SK-N-SH treated with all-trans-retinoic acid at 6 μM for 48 hours (cell line): ENCODE data around the gene ATP5PD.

Experiments used
- ATAC-seq: fragments of 200-7000 bp; cut with Tn5 transposase; 3 replicates; pipeline ENCODE4 v1.9.1; 2020; ENCODE audit warnings: mild to moderate bottlenecking, moderate library complexity
- ARNTL ChIP-seq: fragments of 450-650 bp; formaldehyde crosslinking; IDR thresholded peaks from 2 replicates; pipeline ENCODE4 v1.5.0; 2020; ENCODE audit warnings: low read depth, mild to moderate bottlenecking, moderate library complexity, borderline replicate concordance
- BACH2 ChIP-seq: fragments of 250-450 bp; sonication (Bioruptor Pico); IDR thresholded peaks from 2 replicates; pipeline ENCODE4 v1.9.0; 2021; ENCODE audit warnings: mild to moderate bottlenecking, borderline replicate concordance
- CREB5 ChIP-seq: fragments of 250-450 bp; sonication (Bioruptor Pico); IDR thresholded peaks from 2 replicates; pipeline ENCODE4 v1.5.1; 2020; ENCODE audit warnings: low read depth, mild to moderate bottlenecking, moderate library complexity
- CSDC2 ChIP-seq: fragments of 250-450 bp; sonication (Bioruptor Pico); IDR thresholded peaks from 2 replicates; pipeline ENCODE4 v1.5.0; 2020; ENCODE audit warnings: mild to moderate bottlenecking, moderate library complexity
- GLIS3 ChIP-seq: fragments of 250-450 bp; sonication (Bioruptor Pico); IDR thresholded peaks from 2 replicates; pipeline ENCODE4 v1.5.0; 2020; ENCODE audit warnings: mild to moderate bottlenecking, moderate library complexity
- ISL1 ChIP-seq: fragments of 250-450 bp; sonication (Bioruptor Pico); IDR thresholded peaks from 2 replicates; pipeline ENCODE4 v2.1.2; 2022; ENCODE audit warnings: mild to moderate bottlenecking, moderate library complexity
- OSR1 ChIP-seq: fragments of 250-450 bp; sonication (Bioruptor Pico); IDR thresholded peaks from 2 replicates; pipeline ENCODE4 v1.8.0; 2022; ENCODE audit warnings: moderate library complexity, mild to moderate bottlenecking, inconsistent platforms
- RARB ChIP-seq: fragments of 250-450 bp; sonication (Bioruptor Pico); IDR thresholded peaks from 2 replicates; pipeline ENCODE4 v1.8.0; 2021; ENCODE audit warnings: mild to moderate bottlenecking, moderate library complexity
- SNAI2 ChIP-seq: fragments of 250-450 bp; sonication (Bioruptor Pico); IDR thresholded peaks from 2 replicates; pipeline ENCODE4 v1.5.0; 2020; ENCODE audit warnings: mild to moderate bottlenecking, moderate library complexity
- TOX ChIP-seq: fragments of 250-450 bp; sonication (Bioruptor Pico); IDR thresholded peaks from 2 replicates; pipeline ENCODE4 v1.8.0; 2021; ENCODE audit warnings: mild to moderate bottlenecking, moderate library complexity, borderline replicate concordance
- TSHZ2 ChIP-seq: fragments of 250-450 bp; sonication (Bioruptor Pico); IDR thresholded peaks from 2 replicates; pipeline ENCODE4 v1.5.0; 2020; ENCODE audit warnings: mild to moderate bottlenecking, moderate library complexity
- ZC3H10 ChIP-seq: fragments of 250-450 bp; sonication (Bioruptor Pico); IDR thresholded peaks from 2 replicates; pipeline ENCODE4 v1.5.1; 2021; ENCODE audit warnings: mild to moderate bottlenecking, moderate library complexity
- ZNF565 ChIP-seq: fragments of 450-650 bp; formaldehyde crosslinking; conservative IDR thresholded peaks from 2 replicates; pipeline ENCODE4 v1.5.0; 2020; ENCODE audit warnings: low read depth, mild to moderate bottlenecking, moderate library complexity
- ZNF70 ChIP-seq: fragments of 450-650 bp; formaldehyde crosslinking; IDR thresholded peaks from 2 replicates; pipeline ENCODE4 v1.5.0; 2020; ENCODE audit warnings: mild to moderate bottlenecking, moderate library complexity
- ZNF8 ChIP-seq: fragments of 450-650 bp; formaldehyde crosslinking; IDR thresholded peaks from 2 replicates; pipeline ENCODE4 v1.5.0; 2020; ENCODE audit warnings: mild to moderate bottlenecking, moderate library complexity
- TF ChIP-seq, protein P1 (sequence below): fragments of 250-450 bp; sonication (Bioruptor Pico); IDR thresholded peaks from 2 replicates; pipeline ENCODE4 v1.8.0; 2021; ENCODE audit warnings: low read depth, mild to moderate bottlenecking, moderate library complexity, borderline replicate concordance
- TF ChIP-seq, protein P2 (sequence below): fragments of 250-450 bp; sonication (Bioruptor Pico); IDR thresholded peaks from 2 replicates; pipeline ENCODE4 v1.8.0; 2020; ENCODE audit warnings: mild to moderate bottlenecking, moderate library complexity, borderline replicate concordance
- TF ChIP-seq, protein P3 (sequence below): fragments of 250-450 bp; sonication (Bioruptor Pico); IDR thresholded peaks from 2 replicates; pipeline ENCODE4 v1.5.1; 2021; ENCODE audit warnings: mild to moderate bottlenecking, moderate library complexity

ATP5PD gene

DNA sequence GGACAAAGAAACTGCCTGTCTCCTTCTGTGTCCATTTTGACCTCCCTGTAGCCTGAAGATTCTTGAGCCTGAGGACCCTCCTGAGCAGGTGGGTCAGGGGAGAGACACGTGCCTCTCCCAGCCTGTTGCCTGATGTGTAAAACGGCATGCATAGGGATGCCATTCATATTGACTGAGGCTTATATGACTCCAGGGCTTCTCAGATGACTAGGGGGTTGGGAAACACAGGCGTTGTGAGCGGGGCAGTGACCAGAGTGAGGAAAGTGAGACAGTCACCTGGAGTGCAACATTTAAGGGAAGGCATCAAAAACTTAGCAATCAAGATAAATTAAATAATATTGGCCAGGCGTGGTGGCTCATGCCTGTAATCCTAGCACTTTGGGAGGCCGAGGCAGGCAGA lies 35.9 kb upstream of the ATP5PD start:
- TF ChIP-seq ARNTL (no peak), ZNF565 (no peak), TSHZ2 (CRISPR knock-in tag) (no peak), TOX (no peak), RARB (CRISPR knock-in tag) (no peak), ZNF8 (CRISPR knock-in tag) (no peak), CREB5 (CRISPR knock-in tag) (no peak), SNAI2 (CRISPR knock-in tag) (no peak), GLIS3 (CRISPR knock-in tag) (no peak), OSR1 (CRISPR knock-in tag) (no peak), BACH2 (CRISPR knock-in tag) (no peak), ZNF70 (no peak), CSDC2 (CRISPR knock-in tag) (no peak), ZC3H10 (CRISPR knock-in tag) (no peak)
- TF ChIP-seq, protein P1, sequence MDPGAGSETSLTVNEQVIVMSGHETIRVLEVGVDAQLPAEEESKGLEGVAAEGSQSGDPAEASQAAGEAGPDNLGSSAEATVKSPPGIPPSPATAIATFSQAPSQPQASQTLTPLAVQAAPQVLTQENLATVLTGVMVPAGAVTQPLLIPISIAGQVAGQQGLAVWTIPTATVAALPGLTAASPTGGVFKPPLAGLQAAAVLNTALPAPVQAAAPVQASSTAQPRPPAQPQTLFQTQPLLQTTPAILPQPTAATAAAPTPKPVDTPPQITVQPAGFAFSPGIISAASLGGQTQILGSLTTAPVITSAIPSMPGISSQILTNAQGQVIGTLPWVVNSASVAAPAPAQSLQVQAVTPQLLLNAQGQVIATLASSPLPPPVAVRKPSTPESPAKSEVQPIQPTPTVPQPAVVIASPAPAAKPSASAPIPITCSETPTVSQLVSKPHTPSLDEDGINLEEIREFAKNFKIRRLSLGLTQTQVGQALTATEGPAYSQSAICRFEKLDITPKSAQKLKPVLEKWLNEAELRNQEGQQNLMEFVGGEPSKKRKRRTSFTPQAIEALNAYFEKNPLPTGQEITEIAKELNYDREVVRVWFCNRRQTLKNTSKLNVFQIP (CRISPR knock-in tag): no peak
- TF ChIP-seq, protein P2, sequence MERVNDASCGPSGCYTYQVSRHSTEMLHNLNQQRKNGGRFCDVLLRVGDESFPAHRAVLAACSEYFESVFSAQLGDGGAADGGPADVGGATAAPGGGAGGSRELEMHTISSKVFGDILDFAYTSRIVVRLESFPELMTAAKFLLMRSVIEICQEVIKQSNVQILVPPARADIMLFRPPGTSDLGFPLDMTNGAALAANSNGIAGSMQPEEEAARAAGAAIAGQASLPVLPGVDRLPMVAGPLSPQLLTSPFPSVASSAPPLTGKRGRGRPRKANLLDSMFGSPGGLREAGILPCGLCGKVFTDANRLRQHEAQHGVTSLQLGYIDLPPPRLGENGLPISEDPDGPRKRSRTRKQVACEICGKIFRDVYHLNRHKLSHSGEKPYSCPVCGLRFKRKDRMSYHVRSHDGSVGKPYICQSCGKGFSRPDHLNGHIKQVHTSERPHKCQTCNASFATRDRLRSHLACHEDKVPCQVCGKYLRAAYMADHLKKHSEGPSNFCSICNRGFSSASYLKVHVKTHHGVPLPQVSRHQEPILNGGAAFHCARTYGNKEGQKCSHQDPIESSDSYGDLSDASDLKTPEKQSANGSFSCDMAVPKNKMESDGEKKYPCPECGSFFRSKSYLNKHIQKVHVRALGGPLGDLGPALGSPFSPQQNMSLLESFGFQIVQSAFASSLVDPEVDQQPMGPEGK (CRISPR knock-in tag): no peak
- TF ChIP-seq, protein P3, sequence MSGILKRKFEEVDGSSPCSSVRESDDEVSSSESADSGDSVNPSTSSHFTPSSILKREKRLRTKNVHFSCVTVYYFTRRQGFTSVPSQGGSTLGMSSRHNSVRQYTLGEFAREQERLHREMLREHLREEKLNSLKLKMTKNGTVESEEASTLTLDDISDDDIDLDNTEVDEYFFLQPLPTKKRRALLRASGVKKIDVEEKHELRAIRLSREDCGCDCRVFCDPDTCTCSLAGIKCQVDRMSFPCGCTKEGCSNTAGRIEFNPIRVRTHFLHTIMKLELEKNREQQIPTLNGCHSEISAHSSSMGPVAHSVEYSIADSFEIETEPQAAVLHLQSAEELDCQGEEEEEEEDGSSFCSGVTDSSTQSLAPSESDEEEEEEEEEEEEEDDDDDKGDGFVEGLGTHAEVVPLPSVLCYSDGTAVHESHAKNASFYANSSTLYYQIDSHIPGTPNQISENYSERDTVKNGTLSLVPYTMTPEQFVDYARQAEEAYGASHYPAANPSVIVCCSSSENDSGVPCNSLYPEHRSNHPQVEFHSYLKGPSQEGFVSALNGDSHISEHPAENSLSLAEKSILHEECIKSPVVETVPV (CRISPR knock-in tag): no peak
- ATAC-seq: no peak

DNA sequence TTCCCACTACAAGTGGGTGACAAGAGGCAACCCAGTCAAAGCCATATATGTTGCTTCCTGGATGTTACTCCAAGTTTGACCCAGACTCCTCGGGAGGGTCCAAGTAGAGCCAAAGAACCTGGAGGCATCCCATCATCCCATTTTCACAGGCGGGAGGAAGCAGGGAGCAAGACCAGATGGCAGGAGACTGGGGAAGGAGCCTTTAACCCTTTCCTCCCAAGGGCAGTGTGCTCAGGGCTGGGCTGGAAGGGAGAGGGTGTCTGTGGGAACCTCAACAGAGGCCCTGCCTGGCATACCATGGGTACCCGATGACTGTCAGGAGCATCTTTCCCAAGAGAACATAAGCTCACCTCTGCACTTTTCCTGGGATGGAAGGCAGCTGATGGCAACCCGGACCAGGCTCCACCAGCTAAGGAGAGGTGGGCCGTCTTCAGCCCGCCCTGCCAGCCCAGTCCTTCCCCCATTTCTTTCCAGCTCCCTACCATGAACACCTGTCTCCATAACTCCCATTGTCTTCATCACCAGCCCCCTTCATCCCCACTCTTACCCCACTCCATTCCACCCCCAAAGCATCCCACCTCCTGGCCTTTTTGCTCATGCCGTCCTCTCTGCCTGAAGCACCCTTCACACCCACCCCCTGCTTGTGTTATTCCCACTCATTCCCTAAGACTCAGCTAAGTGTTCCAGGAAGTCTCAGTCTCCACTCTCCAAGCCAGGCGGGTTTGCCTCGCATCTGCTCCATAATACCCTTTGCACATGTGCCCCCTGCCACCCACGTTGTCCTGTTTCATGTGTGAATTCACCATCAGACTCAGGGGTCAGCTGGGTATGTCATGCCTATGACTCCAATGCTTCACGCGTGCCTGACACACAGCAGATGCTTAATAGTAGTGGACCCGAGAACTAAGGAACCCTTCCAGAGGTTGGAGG lies 35.1 kb upstream of the ATP5PD start:
- ATAC-seq: no peak
- no peak for TF ChIP-seq ISL1 (CRISPR knock-in tag)
- no peak for TF ChIP-seq TSHZ2 (CRISPR knock-in tag)
- no peak for TF ChIP-seq ZNF70
